Endothelial cell of umbilical vein (primary cell): ENCODE results near the gene TMEM209.

Experiments used
- EZH2 ChIP-seq: IDR thresholded peaks from 2 replicates; pipeline ENCODE4 v1.6.1; 2012; ENCODE audit warnings: borderline replicate concordance, low read depth, mild to moderate bottlenecking, moderate library complexity, low read length, inconsistent platforms; ENCODE audit not compliant: severe bottlenecking
- FOS ChIP-seq: IDR thresholded peaks from 2 replicates; pipeline ENCODE4 v1.6.1; 2011; ENCODE audit warnings: mild to moderate bottlenecking, low read length, moderate library complexity, borderline replicate concordance; ENCODE audit not compliant: insufficient read depth
- GATA2 ChIP-seq: IDR thresholded peaks from 2 replicates; pipeline ENCODE4 v1.7.0; 2011; ENCODE audit warnings: low read depth, mild to moderate bottlenecking, moderate library complexity, mixed read lengths, low read length; ENCODE audit not compliant: insufficient read length, insufficient read depth
- JUN ChIP-seq: IDR thresholded peaks from 2 replicates; pipeline ENCODE4 v1.6.1; 2011; ENCODE audit warnings: borderline replicate concordance, low read depth; ENCODE audit not compliant: insufficient read length, insufficient read depth
- MYC ChIP-seq: IDR thresholded peaks from one replicate; pipeline ENCODE4 v1.6.1; 2011; ENCODE audit warnings: mild to moderate bottlenecking, low read depth, low read length
- POLR2A ChIP-seq: IDR thresholded peaks from 2 replicates; pipeline ENCODE4 v1.6.1; 2012; ENCODE audit warnings: low read depth, mild to moderate bottlenecking, control low read depth, low read length
- POLR2AphosphoS5 ChIP-seq: IDR thresholded peaks from 2 replicates; pipeline ENCODE4 v1.6.1; 2012; ENCODE audit warnings: low read depth, mild to moderate bottlenecking, control low read depth, low read length, moderate library complexity; ENCODE audit not compliant: insufficient read depth
- TF ChIP-seq, protein P1 (sequence below), 2 donors: IDR thresholded peaks; 1 replicate in 1 of 2; 2 replicates in 1 of 2; pipeline ENCODE4 v1.5.1; 2011; ENCODE audit warnings: low read length in 2 of 2, mild to moderate bottlenecking in 2 of 2, moderate library complexity in 2 of 2, control low read depth in 1 of 2, inconsistent platforms in 1 of 2, low read depth in 1 of 2; ENCODE audit not compliant: insufficient read depth in 1 of 2; ENCODE audit errors: extremely low read depth in 1 of 2
- TF ChIP-seq, protein P2 (sequence below): IDR thresholded peaks from 2 replicates; pipeline ENCODE4 v1.6.1; 2011; ENCODE audit not compliant: insufficient read depth, insufficient read length

DNA sequence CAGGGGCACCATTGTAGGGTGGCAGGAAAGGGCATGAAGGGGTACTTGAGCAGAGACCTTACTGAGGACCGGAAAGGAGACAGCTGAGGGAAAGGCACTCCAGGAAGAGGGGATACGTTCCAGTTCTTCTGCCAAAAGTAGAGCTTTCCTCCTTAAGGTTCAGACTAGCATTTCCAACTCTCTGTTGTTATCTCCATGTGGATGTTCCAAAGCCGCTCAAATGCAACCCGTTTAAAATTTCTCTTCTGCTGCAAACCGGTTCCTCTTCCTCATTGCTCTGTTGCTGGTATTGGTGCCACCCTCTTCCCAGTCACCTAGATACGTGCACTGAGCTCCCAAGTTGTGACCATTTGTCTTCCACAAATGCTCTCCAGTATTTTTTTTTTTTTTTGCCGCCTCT lies 47.5 kb downstream of the TMEM209 start:
- TF ChIP-seq, protein P1, sequence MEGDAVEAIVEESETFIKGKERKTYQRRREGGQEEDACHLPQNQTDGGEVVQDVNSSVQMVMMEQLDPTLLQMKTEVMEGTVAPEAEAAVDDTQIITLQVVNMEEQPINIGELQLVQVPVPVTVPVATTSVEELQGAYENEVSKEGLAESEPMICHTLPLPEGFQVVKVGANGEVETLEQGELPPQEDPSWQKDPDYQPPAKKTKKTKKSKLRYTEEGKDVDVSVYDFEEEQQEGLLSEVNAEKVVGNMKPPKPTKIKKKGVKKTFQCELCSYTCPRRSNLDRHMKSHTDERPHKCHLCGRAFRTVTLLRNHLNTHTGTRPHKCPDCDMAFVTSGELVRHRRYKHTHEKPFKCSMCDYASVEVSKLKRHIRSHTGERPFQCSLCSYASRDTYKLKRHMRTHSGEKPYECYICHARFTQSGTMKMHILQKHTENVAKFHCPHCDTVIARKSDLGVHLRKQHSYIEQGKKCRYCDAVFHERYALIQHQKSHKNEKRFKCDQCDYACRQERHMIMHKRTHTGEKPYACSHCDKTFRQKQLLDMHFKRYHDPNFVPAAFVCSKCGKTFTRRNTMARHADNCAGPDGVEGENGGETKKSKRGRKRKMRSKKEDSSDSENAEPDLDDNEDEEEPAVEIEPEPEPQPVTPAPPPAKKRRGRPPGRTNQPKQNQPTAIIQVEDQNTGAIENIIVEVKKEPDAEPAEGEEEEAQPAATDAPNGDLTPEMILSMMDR (IDR thresholded peaks at IDR 0.05; ENCODE audit: extremely low read depth in 1 of 2, insufficient read depth in 1 of 2, low read depth in 1 of 2, low read length in 2 of 2), result no peak
- TF ChIP-seq POLR2AphosphoS5, result no peak
- TF ChIP-seq POLR2A, result no peak
- no peak for TF ChIP-seq FOS
- TF ChIP-seq, protein P2, sequence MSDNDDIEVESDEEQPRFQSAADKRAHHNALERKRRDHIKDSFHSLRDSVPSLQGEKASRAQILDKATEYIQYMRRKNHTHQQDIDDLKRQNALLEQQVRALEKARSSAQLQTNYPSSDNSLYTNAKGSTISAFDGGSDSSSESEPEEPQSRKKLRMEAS, result no peak
- TF ChIP-seq MYC, result no peak
- no peak for TF ChIP-seq GATA2
- no peak for TF ChIP-seq JUN
- no peak for TF ChIP-seq EZH2
